AG08395 (cell line): ENCODE results near the gene BBS9.
A peak's percentile ranks its signal among the peaks of the same experiment; 100 is the strongest.

Experiments
- DNase-seq: peaks from one replicate; pipeline ENCODE4 v3.0.0; 2012; ENCODE audit warnings: mixed read lengths, low spot score

The BBS9 gene

DNA sequence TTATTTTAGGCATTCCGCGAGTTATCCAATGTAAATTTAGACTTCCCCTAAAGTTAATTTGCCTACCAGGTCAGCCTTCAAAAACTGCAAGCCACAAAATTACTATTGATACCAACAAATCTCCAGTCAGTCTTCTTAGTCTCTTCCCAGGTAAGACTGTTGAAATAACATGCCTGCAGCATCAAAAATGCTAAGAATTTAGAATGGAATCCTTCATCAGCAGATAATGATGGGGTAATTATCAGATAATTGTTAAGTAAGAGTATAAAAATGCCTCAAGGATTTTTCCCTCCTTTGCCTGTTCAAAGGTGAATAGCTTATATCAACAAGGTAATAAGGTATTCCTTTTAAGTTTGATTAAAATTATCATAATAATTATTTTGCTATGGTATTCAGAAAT is 228.5 kb downstream of the BBS9 start:
- no peak for DNase-seq

GRCh38 chr7:33369888-33370287 is 240.5 kb downstream of the BBS9 start:
- DNase-seq, result no peak

DNA sequence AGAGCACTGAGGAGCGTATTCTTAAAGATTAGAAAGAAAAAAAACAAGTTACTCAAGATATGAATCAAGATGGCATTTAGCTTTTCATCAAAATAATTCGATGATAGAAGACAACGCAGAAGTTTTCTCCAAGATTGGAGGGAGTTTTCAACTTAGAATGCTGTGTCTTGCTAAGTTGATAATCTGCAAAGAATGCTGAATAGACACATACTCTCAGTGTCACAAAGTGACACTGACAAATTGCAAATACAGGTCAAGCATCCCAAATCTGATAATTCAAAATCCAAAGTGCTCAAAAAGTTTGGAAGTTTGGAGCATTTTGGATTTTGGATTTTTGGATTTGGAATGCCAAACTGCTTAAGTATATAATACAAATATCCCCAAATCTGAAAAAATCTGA is 243.8 kb downstream of the BBS9 start:
- no peak for DNase-seq

GRCh38 chr7:33379891-33380525 is 250.6 kb downstream of the BBS9 start:
- no peak for DNase-seq

DNA sequence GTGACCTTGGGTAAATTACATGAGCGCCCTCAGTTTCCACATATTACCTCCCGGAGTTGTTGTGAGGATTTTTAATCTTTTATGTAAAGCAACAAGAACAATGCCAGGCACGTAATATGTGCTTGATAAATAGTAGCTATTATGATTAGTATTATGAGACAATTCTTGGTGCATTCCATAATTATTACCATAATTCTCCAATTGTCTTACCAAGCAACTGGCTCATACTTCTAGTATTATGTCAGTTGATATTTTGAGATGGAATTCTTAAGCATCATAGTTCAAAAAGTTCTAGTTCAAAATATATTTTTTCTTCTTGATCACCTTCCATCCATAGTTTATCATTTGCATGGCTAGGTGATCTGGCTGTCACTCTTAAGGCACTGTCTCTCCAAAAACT is 259.0 kb downstream of the BBS9 start:
- DNase-seq, result no peak

DNA sequence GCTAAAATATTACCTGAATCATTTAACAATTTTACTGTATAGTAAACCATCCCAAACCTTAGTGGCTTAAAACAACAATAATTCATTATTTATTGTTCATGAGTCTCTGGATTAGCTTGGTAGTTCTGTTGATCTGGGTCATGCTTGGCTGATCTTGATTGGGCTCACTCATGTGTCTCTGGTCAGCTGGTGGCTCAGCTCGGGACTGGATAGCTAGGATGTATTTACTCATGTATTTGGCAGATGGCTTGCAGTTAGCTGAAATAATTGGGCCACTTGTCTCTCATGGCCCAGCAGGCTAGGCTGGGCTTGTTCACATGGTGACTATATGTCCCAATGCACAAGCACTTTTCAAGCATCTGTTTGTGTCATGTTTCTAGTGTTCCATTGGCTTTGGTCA is 262.8 kb downstream of the BBS9 start:
- no peak for DNase-seq

DNA sequence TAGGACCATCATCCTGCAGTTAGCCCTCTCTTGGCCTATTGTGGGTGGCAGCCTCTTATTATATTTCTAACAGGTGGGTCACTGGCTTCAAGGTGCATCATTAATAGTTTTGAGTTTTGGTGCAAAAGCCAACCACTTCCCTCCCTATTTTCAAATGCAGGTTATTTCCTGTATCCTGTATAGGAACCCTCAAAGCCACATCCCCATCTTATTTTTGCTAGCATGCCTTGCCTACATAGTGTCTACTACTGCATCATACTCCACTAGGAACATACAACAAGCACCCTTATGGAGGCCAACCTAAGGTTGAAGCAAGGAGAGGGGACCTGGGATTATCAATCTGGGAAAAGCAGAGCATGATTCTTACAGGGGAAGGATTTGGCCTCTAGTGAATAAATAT is 264.4 kb downstream of the BBS9 start:
- DNase-seq, result no peak

DNA sequence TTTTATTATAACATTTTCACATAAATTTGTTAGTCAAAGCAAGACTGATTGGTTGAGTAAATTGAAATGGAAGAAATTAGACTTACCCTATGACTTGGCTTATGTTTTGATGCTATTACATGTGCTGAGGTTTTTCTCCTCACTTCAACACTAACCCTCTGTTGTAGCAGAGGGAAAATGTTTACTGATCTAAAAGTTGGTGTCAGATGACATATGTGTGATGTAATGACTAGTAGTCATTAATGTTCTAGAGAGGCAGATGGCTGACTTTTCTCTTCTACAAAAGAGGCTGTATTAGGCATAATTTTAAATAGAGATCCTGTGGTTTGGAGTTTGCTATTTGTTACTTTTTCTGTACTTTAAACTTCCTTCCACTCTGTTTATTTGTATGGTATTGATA is 266.0 kb downstream of the BBS9 start:
- DNase-seq, result no peak

- DNase-seq, result no peak
These were observed 270.3 kb downstream of the BBS9 start for GRCh38 chr7:33399528-33400213.

DNA sequence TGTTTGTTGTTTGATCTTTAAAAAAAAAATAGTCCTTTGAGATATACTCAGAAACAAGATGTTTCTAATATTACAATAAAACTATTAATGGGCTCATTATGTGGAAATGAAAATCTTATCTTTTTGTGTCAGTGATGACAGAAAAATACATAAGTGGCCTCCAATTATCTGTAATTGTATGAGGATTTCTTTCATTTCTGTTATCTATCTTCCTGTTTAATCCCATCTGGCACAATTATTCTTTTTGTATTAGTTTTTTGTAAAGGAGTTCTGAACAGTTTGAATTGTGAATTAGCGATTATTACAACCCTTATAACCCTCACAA is 270.8 kb downstream of the BBS9 start:
- DNase-seq, result no peak

DNA sequence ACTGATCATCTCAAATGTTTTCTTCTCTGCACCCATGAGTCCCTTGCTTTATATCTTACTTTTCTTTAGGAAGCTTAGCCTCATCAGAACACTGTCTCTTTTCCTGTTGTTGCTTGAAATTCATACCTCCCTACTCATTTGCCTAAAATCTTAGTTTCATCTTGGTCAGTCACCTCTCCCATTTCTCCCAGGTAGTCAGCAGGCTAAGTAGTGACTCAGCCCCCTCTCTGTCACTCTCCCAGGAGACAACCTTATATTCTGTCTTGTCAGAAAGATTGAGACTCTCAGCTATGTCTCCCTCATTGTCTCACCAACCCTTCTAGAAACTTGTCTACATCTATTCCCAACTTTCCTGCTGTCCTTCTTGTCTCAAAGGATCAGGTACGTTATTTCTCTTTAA is 280.9 kb downstream of the BBS9 start:
- no peak for DNase-seq

DNA sequence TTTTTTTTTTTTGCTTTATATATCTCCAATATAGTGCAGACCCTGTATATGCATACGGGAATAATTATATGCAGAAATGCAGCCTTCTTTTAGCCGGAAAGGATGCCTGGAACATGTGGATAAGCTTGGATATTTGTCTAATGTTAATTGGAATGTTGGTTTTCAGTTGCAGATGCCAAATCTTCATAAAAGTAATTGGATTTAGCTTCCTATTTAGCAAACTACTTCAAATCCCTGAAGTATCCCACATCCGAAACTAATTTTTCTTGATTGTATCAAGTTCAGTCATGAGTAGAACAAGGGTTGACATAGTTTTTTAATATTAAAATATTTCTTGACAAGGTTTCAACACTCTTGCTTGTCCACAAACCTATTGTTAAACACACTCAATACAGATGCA is 281.7 kb downstream of the BBS9 start:
- DNase-seq, result no peak

- no peak for DNase-seq
These were observed 283.0 kb downstream of the BBS9 start for GRCh38 chr7:33412331-33412730.

DNA sequence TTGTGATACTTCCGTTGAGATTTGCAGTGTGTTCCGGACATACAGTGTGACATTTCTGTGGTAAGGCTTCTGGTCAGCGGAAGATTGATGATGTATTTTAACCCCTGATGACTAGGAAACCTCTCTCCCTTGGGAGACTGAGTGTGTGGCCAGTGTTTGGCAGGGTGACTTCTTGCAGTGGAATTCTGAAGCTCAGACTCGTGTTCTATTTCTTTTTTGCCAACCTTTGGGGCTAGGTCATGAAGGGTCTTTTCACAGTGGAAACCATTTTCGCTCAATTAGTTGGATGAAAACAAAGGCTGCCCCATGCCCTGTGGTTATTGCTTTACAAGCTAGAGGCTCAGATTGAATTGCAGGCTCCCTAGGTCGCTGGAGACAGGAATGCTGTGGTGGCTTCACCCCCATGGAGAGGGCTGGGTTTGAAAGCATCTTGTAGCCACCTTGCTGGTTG is 288.9 kb downstream of the BBS9 start:
- peak; percentile 72 for DNase-seq

- no peak for DNase-seq
These were observed 291.1 kb downstream of the BBS9 start for GRCh38 chr7:33420311-33420940.

DNA sequence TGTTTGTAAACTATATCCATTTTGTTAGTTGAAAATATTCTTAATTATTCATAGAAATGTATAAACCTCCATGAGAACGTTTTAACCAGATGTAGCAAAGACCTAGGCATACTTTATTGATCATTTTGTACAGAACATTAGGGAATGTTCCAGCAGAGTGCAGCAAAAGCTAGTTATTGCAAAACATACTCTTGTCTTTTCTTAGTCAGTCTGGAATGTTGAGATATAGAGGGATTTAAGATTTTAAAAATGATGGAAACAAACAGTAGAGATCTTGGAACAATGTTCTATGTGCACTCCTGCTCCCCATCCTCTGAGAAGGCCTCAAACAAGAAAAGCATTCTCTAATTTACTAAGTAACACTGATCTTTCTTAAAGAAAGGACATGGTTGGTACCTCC is 292.1 kb downstream of the BBS9 start:
- DNase-seq, result peak; percentile 20

- no peak for DNase-seq
These were observed 292.8 kb downstream of the BBS9 start for GRCh38 chr7:33422141-33422540.

DNA sequence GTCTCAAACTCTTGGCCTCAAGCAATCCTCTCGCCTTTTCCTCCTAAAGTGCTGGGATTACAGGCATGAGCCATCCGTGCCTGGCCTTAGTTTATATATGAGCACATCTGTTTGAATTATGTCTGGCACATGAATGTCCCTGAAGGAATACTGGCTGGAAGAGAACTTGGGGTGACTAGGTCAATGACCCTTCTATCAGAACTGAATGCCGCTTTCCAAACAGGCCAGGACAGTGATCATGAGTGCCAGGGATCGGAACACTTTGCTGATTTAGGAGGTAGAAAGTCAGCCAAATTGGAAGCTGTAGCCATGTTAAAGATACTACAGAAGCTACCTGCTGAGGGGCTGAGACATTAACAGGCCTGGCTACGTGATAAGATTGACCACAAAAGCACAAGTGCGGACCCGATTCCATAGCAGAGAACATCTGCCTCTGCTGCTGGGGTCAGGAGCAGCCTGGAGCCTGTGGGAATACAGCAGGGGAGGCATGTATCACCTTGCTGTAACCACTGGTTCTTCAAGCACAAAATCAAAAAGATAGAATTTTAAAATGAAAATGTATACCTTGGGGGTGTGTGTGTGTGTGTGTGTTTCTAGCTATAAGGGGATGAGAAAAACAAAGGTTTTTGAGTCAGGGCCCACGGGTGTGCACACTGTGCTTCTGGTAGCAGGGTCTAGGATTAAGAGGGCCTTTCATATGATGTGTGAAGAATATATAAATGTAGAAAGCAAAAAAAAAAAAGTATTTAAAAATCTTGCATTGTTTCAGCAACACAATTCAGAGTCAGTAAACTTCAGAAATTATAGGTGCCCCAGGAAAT is 293.7 kb downstream of the BBS9 start:
- no peak for DNase-seq

DNA sequence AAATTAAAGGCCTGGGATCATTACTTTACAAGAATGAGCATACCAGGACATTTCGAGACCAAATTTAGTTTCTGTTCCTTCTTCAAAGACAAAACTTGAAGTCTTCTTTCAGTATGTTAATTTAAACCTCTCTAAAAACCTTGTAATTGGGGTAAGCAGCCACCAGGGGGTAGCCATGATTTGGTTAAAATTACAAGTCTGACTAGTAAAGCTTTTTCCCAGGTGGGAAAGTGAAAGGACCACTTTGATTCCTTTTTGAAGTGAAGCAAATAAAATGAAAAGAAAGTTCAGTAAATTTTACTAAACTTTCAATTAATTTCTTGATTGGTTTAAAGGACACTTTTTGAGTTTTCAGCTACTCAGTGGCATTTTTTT is 294.3 kb downstream of the BBS9 start:
- no peak for DNase-seq

- no peak for DNase-seq
These were observed 296.0 kb downstream of the BBS9 start for GRCh38 chr7:33425395-33425794.

DNA sequence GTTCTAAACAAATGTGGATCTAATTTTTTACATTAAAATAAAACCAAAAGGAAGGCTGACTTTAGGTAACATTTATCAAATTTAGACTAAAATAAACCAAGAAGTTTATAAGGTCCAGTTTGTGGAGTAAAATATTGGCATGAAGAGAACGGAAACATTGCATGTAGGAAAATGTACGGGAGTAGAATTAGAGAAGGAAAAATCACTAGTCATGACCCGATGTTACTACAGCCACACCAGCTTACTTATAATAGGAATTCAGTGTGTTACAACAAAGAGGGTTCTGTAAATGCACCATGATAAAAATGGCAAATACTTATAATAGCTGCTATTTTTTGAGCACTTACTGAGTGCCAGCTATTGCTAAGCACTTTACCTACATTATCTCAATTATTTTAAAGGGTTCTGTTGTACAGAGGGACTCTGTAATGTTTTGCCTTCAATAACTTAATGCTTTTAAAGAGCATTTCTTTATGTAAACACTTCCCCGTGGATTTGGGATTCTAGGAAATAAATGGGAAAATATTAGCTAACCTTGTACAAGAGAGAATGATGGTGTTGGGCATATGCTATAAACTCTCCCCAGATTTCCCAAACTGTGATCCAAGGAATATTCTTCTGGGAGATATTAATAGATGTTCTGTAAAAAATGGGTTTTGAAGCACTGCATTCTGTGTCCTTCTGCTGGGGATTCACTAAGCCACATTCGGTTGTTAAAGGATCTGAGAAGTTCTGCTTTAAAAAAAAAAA is 296.7 kb downstream of the BBS9 start:
- DNase-seq, result no peak

- DNase-seq, result no peak
These were observed 299.1 kb downstream of the BBS9 start for GRCh38 chr7:33428415-33428814.
